ENCODE results near the gene KCNJ3.
"Not testable (repeated sequence)": the region's sequence is repeated elsewhere in the genome, so short reads cannot be mapped to it uniquely, and the experiment has no call there.

Gene KCNJ3

GRCh38 chr2:154837035-154837434 lies 138.5 kb downstream of the KCNJ3 start:
- in situ Hi-C loops (cut with HindIII; ENCODE audit: low sequenced_read_pairs): no loop called here

- in situ Hi-C loops (cut with HindIII; ENCODE audit: low sequenced_read_pairs): no loop called here
These were observed 146.0 kb downstream of the KCNJ3 start for GRCh38 chr2:154844513-154844912.

- in situ Hi-C loops (cut with HindIII; ENCODE audit: low sequenced_read_pairs): no loop called here
These were observed 148.3 kb downstream of the KCNJ3 start for GRCh38 chr2:154846842-154847241.

- in situ Hi-C loops (cut with HindIII; ENCODE audit: low sequenced_read_pairs): no loop called here
These were observed 151.0 kb downstream of the KCNJ3 start for GRCh38 chr2:154849482-154849881.

GRCh38 chr2:154850532-154850931 lies 152.0 kb downstream of the KCNJ3 start:
- in situ Hi-C loops (cut with HindIII; ENCODE audit: low sequenced_read_pairs): no loop called here

GRCh38 chr2:154855138-154855537 lies 156.6 kb downstream of the KCNJ3 start:
- in situ Hi-C loops (cut with HindIII; ENCODE audit: low sequenced_read_pairs): no loop called here

GRCh38 chr2:154867151-154867550 lies 168.7 kb downstream of the KCNJ3 start:
- in situ Hi-C loops (cut with HindIII; ENCODE audit: low sequenced_read_pairs): not testable (repeated sequence)

- in situ Hi-C loops (cut with HindIII; ENCODE audit: low sequenced_read_pairs): no loop called here
These were observed 177.5 kb downstream of the KCNJ3 start for GRCh38 chr2:154875999-154876398.

GRCh38 chr2:154882725-154883124 lies 184.2 kb downstream of the KCNJ3 start:
- in situ Hi-C loops (cut with HindIII; ENCODE audit: low sequenced_read_pairs): no loop called here

GRCh38 chr2:154886316-154886715 lies 187.8 kb downstream of the KCNJ3 start:
- in situ Hi-C loops (cut with HindIII; ENCODE audit: low sequenced_read_pairs): no loop called here

- in situ Hi-C loops (cut with HindIII; ENCODE audit: low sequenced_read_pairs): no loop called here
These were observed 199.8 kb downstream of the KCNJ3 start for GRCh38 chr2:154898269-154898668.

GRCh38 chr2:154901063-154901462 lies 202.6 kb downstream of the KCNJ3 start:
- in situ Hi-C loops (cut with HindIII; ENCODE audit: low sequenced_read_pairs): no loop called here

Data from endothelial cell of hepatic sinusoid (primary cell).